Hepatocyte (in vitro differentiated cells): Measurements from ENCODE around the gene SEMA4A.

Experiments used
- EZH2 ChIP-seq: fragments of 200-600 bp; sonication (generic); IDR thresholded peaks from 2 replicates; pipeline ENCODE4 v1.6.1; 2016; ENCODE audit warnings: antibody characterized with exemption, mild to moderate bottlenecking, borderline replicate concordance
- TF ChIP-seq, protein P1 (sequence below): fragments of 200-600 bp; sonication (generic); IDR thresholded peaks from 2 replicates; pipeline ENCODE4 v1.5.1; 2016; ENCODE audit warnings: antibody characterized with exemption, mild to moderate bottlenecking; ENCODE audit not compliant: poor library complexity

DNA sequence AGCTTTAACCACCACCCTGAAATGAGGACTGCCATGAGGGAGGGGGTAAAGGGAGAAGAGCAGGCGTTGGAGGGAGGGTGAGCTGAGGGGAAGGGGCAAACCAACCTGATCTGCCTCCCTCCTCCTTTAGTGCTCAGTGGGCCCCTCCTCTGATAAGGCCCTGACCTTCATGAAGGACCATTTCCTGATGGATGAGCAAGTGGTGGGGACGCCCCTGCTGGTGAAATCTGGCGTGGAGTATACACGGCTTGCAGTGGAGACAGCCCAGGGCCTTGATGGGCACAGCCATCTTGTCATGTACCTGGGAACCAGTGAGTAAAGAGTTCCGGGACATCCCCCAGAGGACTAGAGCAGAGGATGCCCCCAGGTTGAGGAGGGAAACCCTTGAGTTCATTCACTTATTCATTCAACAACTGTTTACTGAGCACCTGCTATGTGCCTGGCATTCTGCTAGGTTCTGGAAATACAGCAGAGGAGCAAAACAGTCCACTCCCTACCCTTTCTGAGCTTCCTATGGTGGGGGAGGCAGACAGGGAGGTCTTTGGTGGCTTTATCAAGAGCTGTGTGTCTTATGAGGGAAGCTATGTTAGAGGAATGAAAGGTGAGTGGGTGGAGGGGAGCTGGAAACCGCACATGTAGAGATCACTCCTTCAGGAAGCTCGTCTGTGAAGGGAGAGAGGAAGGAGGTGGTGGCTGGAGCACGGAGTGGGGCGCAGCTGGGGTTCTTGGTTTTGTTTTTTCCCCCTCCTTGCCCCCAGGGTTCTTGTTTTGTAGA is 19.5 kb downstream of the SEMA4A start:
- TF ChIP-seq, protein P1, sequence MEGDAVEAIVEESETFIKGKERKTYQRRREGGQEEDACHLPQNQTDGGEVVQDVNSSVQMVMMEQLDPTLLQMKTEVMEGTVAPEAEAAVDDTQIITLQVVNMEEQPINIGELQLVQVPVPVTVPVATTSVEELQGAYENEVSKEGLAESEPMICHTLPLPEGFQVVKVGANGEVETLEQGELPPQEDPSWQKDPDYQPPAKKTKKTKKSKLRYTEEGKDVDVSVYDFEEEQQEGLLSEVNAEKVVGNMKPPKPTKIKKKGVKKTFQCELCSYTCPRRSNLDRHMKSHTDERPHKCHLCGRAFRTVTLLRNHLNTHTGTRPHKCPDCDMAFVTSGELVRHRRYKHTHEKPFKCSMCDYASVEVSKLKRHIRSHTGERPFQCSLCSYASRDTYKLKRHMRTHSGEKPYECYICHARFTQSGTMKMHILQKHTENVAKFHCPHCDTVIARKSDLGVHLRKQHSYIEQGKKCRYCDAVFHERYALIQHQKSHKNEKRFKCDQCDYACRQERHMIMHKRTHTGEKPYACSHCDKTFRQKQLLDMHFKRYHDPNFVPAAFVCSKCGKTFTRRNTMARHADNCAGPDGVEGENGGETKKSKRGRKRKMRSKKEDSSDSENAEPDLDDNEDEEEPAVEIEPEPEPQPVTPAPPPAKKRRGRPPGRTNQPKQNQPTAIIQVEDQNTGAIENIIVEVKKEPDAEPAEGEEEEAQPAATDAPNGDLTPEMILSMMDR = no peak
- no peak for TF ChIP-seq EZH2
